Cardiac muscle cell (in vitro differentiated cells and primary cell): ENCODE results near the gene FGFR3. TPM values are rescaled to one million over a fixed set of nuclear protein-coding genes. Genes with fewer than 3 reads are reported as not detected.

Experiments
- DNase-seq, 2 donors: peaks; one replicate each; pipeline versions ENCODE4 v3.0.0 to v3.0.0-alpha.2; 2010 to 2017; ENCODE audit warnings: low read depth in 1 of 2, low spot score in 1 of 2
- H3K27ac ChIP-seq: fragments of 200-600 bp; sonication (generic); 2 replicates; pipeline ENCODE4 v1.5.1; 2016
- H3K27me3 ChIP-seq: fragments of 200-600 bp; sonication (generic); 2 replicates; pipeline ENCODE4 v1.6.0; 2016; ENCODE audit warnings: control low read depth
- H3K36me3 ChIP-seq: fragments of 200-600 bp; sonication (generic); 2 replicates; pipeline ENCODE4 v1.5.1; 2016; ENCODE audit warnings: control low read depth
- H3K4me1 ChIP-seq: fragments of 200-600 bp; sonication (generic); 2 replicates; pipeline ENCODE4 v1.8.1; 2017; ENCODE audit warnings: low read depth, mild to moderate bottlenecking, mixed run types
- H3K4me3 ChIP-seq: fragments of 200-600 bp; sonication (generic); 2 replicates; pipeline ENCODE4 v1.5.1; 2016; ENCODE audit warnings: mild to moderate bottlenecking
- H3K9me3 ChIP-seq: fragments of 200-600 bp; sonication (generic); 2 replicates; pipeline ENCODE4 v1.5.1; 2017; ENCODE audit warnings: low read depth, mild to moderate bottlenecking, control low read depth
- CTCF ChIP-seq: IDR thresholded peaks from 2 replicates; pipeline ENCODE4 v1.5.1; 2012; ENCODE audit warnings: low read depth, mild to moderate bottlenecking, low read length
- polyA plus RNA-seq: library from polyadenylated mRNA; unstranded; fragments of >200 nt; fragmentation: Nextera tagmentation; extraction: Ambion mirVana; gene quantifications from 2 replicates; pipeline ENCODE4 v1.2.1, GENCODE V29; 2016
- total RNA-seq: library from RNA; depleted of rRNA; stranded (reverse); fragments of >200 nt; gene quantifications from 2 replicates; pipeline ENCODE4 v1.2.3, GENCODE V29; 2016

FGFR3 gene
- total and polyA plus RNA-seq, 2 experiments from 2014 or later: 39.2 to 47.3 TPM

GRCh38 chr4:1819284-1819683 lies 26.2 kb downstream of the FGFR3 start:
- Histone ChIP-seq H3K9me3 (no peaks in the 10 kb centered on the region), H3K36me3 (peaks cover 15% of the 10 kb centered on the region), H3K27me3 (no peaks in the 10 kb centered on the region), H3K4me1 (no peaks in the 10 kb centered on the region), H3K4me3 (no peak overlapping the region), H3K27ac (no peak overlapping the region)
- TF ChIP-seq CTCF: no peak
- no peak for DNase-seq

DNA sequence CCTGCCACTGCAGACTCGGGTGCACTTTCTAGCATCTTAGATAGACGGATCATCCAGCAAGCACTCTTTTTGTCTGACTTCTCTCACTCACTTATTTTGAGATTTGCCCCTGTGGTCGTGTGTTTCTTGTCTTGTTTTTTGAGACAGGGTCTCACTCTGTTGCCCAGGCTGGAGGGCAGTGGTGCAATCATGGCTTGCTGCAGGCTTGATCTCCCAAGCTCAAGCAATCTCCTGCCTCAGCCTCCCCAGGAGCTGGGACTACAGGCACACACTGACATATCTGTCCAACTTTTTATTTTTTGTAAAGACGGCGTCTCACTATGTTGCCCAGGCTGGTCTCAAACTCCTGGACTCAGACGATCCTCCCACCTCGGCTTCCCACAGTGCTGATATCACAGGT lies 26.7 kb downstream of the FGFR3 start:
- Histone ChIP-seq H3K4me3 (no peak overlapping the region), H3K27ac (no peak overlapping the region), H3K9me3 (no peaks in the 10 kb centered on the region), H3K27me3 (no peaks in the 10 kb centered on the region), H3K4me1 (no peaks in the 10 kb centered on the region), H3K36me3 (peaks cover 17% of the 10 kb centered on the region)
- no peak for TF ChIP-seq CTCF
- no peak for DNase-seq

- Histone ChIP-seq H3K4me3 (no peak overlapping the region), H3K27me3 (no peaks in the 10 kb centered on the region), H3K27ac (no peak overlapping the region), H3K4me1 (no peaks in the 10 kb centered on the region), H3K9me3 (no peaks in the 10 kb centered on the region), H3K36me3 (peaks cover 13% of the 10 kb centered on the region)
- no peak for DNase-seq
- TF ChIP-seq CTCF: no peak
These were observed 28.8 kb downstream of the FGFR3 start for GRCh38 chr4:1821679-1822567.

- no peak overlapping the region for H3K27ac ChIP-seq
- no peaks in the 10 kb centered on the region for H3K4me1 ChIP-seq
- no peaks in the 10 kb centered on the region for H3K9me3 ChIP-seq
- no peak for TF ChIP-seq CTCF
- no peaks in the 10 kb centered on the region for H3K27me3 ChIP-seq
- peaks cover 13% of the 10 kb centered on the region for H3K36me3 ChIP-seq
- no peak for DNase-seq
- H3K4me3 ChIP-seq: no peak overlapping the region
These were observed 29.8 kb downstream of the FGFR3 start for GRCh38 chr4:1822568-1823544.

DNA sequence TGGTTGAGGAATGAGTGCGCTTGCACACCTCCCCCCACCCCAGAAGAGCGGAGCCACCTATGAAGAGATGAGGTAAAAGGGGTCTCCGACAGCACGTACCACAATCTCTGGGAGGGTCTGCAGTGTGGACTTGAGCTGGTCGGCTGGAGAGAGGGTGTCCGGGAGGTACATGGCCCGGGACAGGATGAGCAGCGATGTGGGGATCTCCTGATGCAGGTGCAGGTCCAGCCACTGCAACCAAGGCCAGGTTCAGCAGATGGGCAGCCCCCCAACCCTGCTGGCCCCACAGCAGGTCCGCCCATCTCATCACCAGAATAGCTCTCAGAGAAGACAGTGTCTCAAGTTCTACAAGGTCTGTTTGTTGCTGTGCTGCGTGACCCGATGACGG lies 30.4 kb downstream of the FGFR3 start:
- no peak for TF ChIP-seq CTCF
- DNase-seq: no peak
- Histone ChIP-seq H3K27me3 (no peaks in the 10 kb centered on the region), H3K36me3 (peaks cover 13% of the 10 kb centered on the region), H3K9me3 (no peaks in the 10 kb centered on the region), H3K4me3 (no peak overlapping the region), H3K4me1 (no peaks in the 10 kb centered on the region), H3K27ac (no peak overlapping the region)
